ENCODE data around the gene ZIC5. TPM values are rescaled to one million over a fixed set of nuclear protein-coding genes. Genes with fewer than 3 reads are reported as not detected.

ZIC5 gene
- total and polyA plus RNA-seq, 2 of the 13 experiments (the other 11 are each of a cell fraction or from before 2014, with no cell fraction given) = 0.02 to 0.07 TPM

DNA sequence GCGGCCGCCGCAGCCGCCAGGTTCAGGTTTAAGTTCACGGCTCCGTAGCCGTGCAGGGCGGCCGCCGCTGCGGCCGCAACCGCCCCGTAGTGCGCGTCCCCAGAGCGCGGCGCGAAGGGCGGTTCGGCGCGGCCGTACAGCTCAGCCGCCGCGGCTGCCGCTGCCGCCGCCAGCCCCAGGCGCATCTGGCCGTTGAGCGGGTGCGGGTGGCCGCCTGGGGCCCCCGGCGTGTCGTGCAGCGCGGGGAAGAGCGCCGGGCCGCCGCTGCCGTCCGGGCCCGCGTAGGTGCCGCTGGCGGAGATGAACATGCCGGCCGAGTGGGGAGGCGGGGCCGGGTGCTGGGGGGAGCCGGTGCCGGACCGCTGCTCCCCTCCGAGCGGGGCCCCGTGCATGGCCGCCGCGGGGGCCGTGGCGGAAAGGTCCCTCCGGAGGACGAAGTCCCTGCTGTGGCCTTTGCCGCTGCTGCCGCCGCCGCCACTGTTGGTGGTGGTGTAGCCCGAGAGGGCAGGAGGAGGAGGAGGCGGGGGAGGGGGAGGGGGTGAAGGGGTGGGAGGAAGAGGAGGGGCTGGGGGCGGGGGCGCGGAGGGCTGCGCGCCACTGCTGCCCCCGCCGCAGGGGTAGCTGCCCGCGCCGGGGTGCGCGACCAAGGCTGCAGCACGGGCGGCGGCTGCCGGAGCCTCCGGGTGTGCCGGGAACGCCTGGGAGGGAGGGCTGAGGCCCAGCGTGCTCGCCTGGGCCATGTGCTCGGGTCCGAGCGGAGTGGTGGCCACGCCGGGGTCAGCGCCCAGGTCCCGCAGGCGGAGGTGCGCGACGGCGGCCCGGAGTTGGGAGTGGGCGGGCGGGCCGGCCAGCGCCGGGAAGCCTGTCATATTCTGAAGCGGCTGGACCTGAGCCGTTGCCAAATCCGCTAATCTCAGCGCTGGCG, 654 bp downstream of the ZIC5 start (continued):
- TF ChIP-seq, protein P1, sequence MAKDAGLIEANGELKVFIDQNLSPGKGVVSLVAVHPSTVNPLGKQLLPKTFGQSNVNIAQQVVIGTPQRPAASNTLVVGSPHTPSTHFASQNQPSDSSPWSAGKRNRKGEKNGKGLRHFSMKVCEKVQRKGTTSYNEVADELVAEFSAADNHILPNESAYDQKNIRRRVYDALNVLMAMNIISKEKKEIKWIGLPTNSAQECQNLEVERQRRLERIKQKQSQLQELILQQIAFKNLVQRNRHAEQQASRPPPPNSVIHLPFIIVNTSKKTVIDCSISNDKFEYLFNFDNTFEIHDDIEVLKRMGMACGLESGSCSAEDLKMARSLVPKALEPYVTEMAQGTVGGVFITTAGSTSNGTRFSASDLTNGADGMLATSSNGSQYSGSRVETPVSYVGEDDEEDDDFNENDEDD (CRISPR knock-in tag; IDR thresholded peaks at IDR 0.05; ENCODE audit: borderline replicate concordance) = peak; percentile 26; the same call in 1 of the 2 replicates
- TF ChIP-seq, protein P2, sequence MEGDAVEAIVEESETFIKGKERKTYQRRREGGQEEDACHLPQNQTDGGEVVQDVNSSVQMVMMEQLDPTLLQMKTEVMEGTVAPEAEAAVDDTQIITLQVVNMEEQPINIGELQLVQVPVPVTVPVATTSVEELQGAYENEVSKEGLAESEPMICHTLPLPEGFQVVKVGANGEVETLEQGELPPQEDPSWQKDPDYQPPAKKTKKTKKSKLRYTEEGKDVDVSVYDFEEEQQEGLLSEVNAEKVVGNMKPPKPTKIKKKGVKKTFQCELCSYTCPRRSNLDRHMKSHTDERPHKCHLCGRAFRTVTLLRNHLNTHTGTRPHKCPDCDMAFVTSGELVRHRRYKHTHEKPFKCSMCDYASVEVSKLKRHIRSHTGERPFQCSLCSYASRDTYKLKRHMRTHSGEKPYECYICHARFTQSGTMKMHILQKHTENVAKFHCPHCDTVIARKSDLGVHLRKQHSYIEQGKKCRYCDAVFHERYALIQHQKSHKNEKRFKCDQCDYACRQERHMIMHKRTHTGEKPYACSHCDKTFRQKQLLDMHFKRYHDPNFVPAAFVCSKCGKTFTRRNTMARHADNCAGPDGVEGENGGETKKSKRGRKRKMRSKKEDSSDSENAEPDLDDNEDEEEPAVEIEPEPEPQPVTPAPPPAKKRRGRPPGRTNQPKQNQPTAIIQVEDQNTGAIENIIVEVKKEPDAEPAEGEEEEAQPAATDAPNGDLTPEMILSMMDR (CRISPR knock-in tag; IDR thresholded peaks at IDR 0.05) = 0 out of 2 replicates have a peak, but pooled peaks have one; percentile 4
- TF ChIP-seq, protein P3, sequence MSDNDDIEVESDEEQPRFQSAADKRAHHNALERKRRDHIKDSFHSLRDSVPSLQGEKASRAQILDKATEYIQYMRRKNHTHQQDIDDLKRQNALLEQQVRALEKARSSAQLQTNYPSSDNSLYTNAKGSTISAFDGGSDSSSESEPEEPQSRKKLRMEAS (IDR thresholded peaks at IDR 0.05) = peak; percentile 45; the same call in 1 of the 2 replicates
- TF ChIP-seq ZFY (CRISPR knock-in tag; IDR thresholded peaks at IDR 0.05) = peak; percentile 9; the same call in 1 of the 2 replicates
- TF ChIP-seq ZNF724P (CRISPR knock-in tag; IDR thresholded peaks at IDR 0.05; ENCODE audit: borderline replicate concordance) = no peak
- TF ChIP-seq ZNF563 (CRISPR knock-in tag; IDR thresholded peaks at IDR 0.05) = peak; percentile 5; the same call in 1 of the 2 replicates
- TF ChIP-seq, protein P4, sequence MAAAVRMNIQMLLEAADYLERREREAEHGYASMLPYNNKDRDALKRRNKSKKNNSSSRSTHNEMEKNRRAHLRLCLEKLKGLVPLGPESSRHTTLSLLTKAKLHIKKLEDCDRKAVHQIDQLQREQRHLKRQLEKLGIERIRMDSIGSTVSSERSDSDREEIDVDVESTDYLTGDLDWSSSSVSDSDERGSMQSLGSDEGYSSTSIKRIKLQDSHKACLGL (CRISPR knock-in tag; IDR thresholded peaks at IDR 0.05) = 0 out of 2 replicates have a peak, but pooled peaks have one; percentile 27
- peak; percentile 73 for TF ChIP-seq SKI (IDR thresholded peaks at IDR 0.05; ENCODE audit: partially characterized antibody)
